H1 (cell line): Measurements from ENCODE around the gene PPP2R1A. TPM values are rescaled to one million over a fixed set of nuclear protein-coding genes. Genes with fewer than 3 reads are reported as not detected.

Experiments
- CTCF ChIA-PET: fragments of 300-600 bp; sonication (Branson Sonifier 250); formaldehyde crosslinking; loops from one replicate; lab custom pipeline; 2021; ENCODE audit not compliant: partially characterized antibody; lab: Charles Lee
- POLR2A ChIA-PET: fragments of 300-600 bp; sonication (Branson Sonifier 250); formaldehyde crosslinking; loops from one replicate; lab custom pipeline; 2021; ENCODE audit warnings: inconsistent platforms; ENCODE audit not compliant: partially characterized antibody; lab: Charles Lee
- DNase-seq, 2 experiments: peaks; one replicate each; pipeline versions ENCODE4 v3.0.0 to v3.0.0-alpha.2; 2010 to 2022; ENCODE audit warnings: low spot score in 2 of 2, low read depth in 1 of 2, mixed read lengths in 1 of 2
- FAIRE-seq: peaks from 2 replicates; lab custom pipeline; 2011; peaks lifted over from hg19 to GRCh38; lab: Jason Lieb, UNC
- H2AFZ ChIP-seq: 2 replicates; pipeline ENCODE4 v1.8.1; 2012; ENCODE audit warnings: low read length, inconsistent platforms
- H2AK5ac ChIP-seq: 2 replicates; pipeline ENCODE4 v1.6.1; 2013; ENCODE audit warnings: low read depth, low read length
- H2BK120ac ChIP-seq: replicated peaks from 2 replicates; pipeline ENCODE3; 2013; ENCODE audit warnings: low read depth, low read length, inconsistent platforms
- H2BK12ac ChIP-seq: 2 replicates; pipeline ENCODE4 v1.6.1; 2013; ENCODE audit warnings: low read depth, low read length
- H2BK15ac ChIP-seq: 2 replicates; pipeline ENCODE4 v1.6.1; 2013; ENCODE audit warnings: low read length
- H2BK20ac ChIP-seq: 2 replicates; pipeline ENCODE4 v1.6.1; 2013; ENCODE audit warnings: low read length
- H2BK5ac ChIP-seq: 2 replicates; pipeline ENCODE4 v1.6.1; 2013; ENCODE audit warnings: low read depth, low read length
- H3K14ac ChIP-seq: 2 replicates; pipeline ENCODE4 v1.6.1; 2013; ENCODE audit warnings: inconsistent platforms; ENCODE audit not compliant: insufficient read length
- H3K18ac ChIP-seq: 2 replicates; pipeline ENCODE4 v1.6.1; 2013; ENCODE audit warnings: low read length; ENCODE audit errors: extremely low read depth
- H3K23ac ChIP-seq: 2 replicates; pipeline ENCODE4 v1.6.1; 2013; ENCODE audit warnings: inconsistent platforms; ENCODE audit not compliant: insufficient read length
- H3K23me2 ChIP-seq: 2 replicates; pipeline ENCODE4 v1.6.1; 2013; ENCODE audit warnings: low read depth, low read length
- H3K27ac ChIP-seq: 2 replicates; pipeline ENCODE4 v1.6.1; 2011; ENCODE audit warnings: low read depth, low read length, inconsistent platforms
- H3K27me3 ChIP-seq, 4 experiments: replicated peaks in 1 of 4; 1 replicate in 1 of 4; 2 replicates in 3 of 4; pipeline versions ENCODE4 v1.6.1 to v1.8.1; 2011 to 2013; ENCODE audit warnings: low read length in 3 of 4, mild to moderate bottlenecking in 3 of 4, inconsistent platforms in 2 of 4, mixed read lengths in 2 of 4, moderate library complexity in 1 of 4; ENCODE audit not compliant: control insufficient read depth in 3 of 4, insufficient read depth in 3 of 4; ENCODE audit errors: extremely low read depth in 1 of 4
- H3K36me3 ChIP-seq, 4 experiments: 2 replicates each; pipeline versions ENCODE4 v1.6.1 to v1.8.1; 2011 to 2013; ENCODE audit warnings: mild to moderate bottlenecking in 4 of 4, low read length in 3 of 4, moderate library complexity in 2 of 4, control low read depth in 1 of 4, inconsistent platforms in 1 of 4; ENCODE audit not compliant: insufficient read depth in 4 of 4, control insufficient read depth in 2 of 4
- H3K4ac ChIP-seq: replicated peaks from 2 replicates; pipeline ENCODE3; 2013; ENCODE audit warnings: low read length, low read depth, mixed read lengths, inconsistent platforms; ENCODE audit not compliant: insufficient read length
- H3K4me1 ChIP-seq, 4 experiments: replicated peaks in 1 of 4; 1 replicate in 1 of 4; 2 replicates in 3 of 4; pipeline versions ENCODE4 v1.6.1 to v1.8.1; 2011 to 2013; ENCODE audit warnings: low read length in 3 of 4, inconsistent platforms in 2 of 4, mixed read lengths in 1 of 4; ENCODE audit not compliant: insufficient read depth in 4 of 4, control insufficient read depth in 3 of 4
- H3K4me2 ChIP-seq, 2 experiments: 2 replicates each; pipeline versions ENCODE4 v1.6.1 to v1.8.1; 2011 to 2013; ENCODE audit warnings: low read depth in 2 of 2, low read length in 2 of 2, control low read depth in 1 of 2, inconsistent platforms in 1 of 2, mild to moderate bottlenecking in 1 of 2; ENCODE audit not compliant: insufficient read depth in 1 of 2
- H3K4me3 ChIP-seq, 4 experiments: fragments of 200-600, 300-600 bp in 1 of 4; sonication (generic), shearing (Covaris generic), sonication (Bioruptor Twin) in 1 of 4; 2 replicates each; pipeline versions ENCODE4 v1.5.1 to v1.8.1; 2011 to 2016; ENCODE audit warnings: low read length in 4 of 4, low read depth in 3 of 4, control low read depth in 2 of 4, inconsistent platforms in 2 of 4, mild to moderate bottlenecking in 2 of 4, mixed read lengths in 1 of 4, moderate library complexity in 1 of 4; ENCODE audit not compliant: insufficient read depth in 2 of 4; ENCODE audit errors: extremely low read depth in 1 of 4
- H3K56ac ChIP-seq: replicated peaks from 2 replicates; pipeline ENCODE3; 2013; ENCODE audit warnings: low read depth, mild to moderate bottlenecking, mixed read lengths, low read length, inconsistent platforms; ENCODE audit not compliant: insufficient read length
- H3K79me1 ChIP-seq: 2 replicates; pipeline ENCODE4 v1.6.1; 2013; ENCODE audit warnings: low read depth, low read length, control low read depth
- H3K79me2 ChIP-seq, 2 experiments: 2 replicates each; pipeline versions ENCODE4 v1.6.1 to v1.8.1; 2012 to 2013; ENCODE audit warnings: low read length in 2 of 2, mild to moderate bottlenecking in 2 of 2, inconsistent platforms in 1 of 2; ENCODE audit not compliant: insufficient read depth in 2 of 2, control insufficient read depth in 1 of 2
- H3K9ac ChIP-seq, 4 experiments: replicated peaks in 1 of 4; 1 replicate in 1 of 4; 2 replicates in 3 of 4; pipeline versions ENCODE4 v1.6.1 to v1.8.1; 2011 to 2013; ENCODE audit warnings: low read depth in 3 of 4, low read length in 3 of 4, control low read depth in 2 of 4, mild to moderate bottlenecking in 2 of 4, moderate library complexity in 2 of 4, inconsistent platforms in 1 of 4; ENCODE audit errors: extremely low read depth in 1 of 4
- H3K9me3 ChIP-seq, 2 experiments: 2 replicates each; pipeline versions ENCODE4 v1.6.1 to v1.8.1; 2012 to 2013; ENCODE audit warnings: mild to moderate bottlenecking in 2 of 2, moderate library complexity in 2 of 2, control low read depth in 1 of 2, inconsistent platforms in 1 of 2, low read depth in 1 of 2, low read length in 1 of 2, mixed read lengths in 1 of 2; ENCODE audit not compliant: insufficient read depth in 2 of 2
- H4K20me1 ChIP-seq, 2 experiments: replicated peaks in 1 of 2; 2 replicates each; pipeline versions ENCODE3 to v1.8.1; 2011 to 2013; ENCODE audit warnings: inconsistent platforms in 2 of 2, low read length in 2 of 2, mild to moderate bottlenecking in 1 of 2; ENCODE audit not compliant: insufficient read depth in 2 of 2, control insufficient read depth in 1 of 2
- H4K5ac ChIP-seq: 2 replicates; pipeline ENCODE4 v1.6.1; 2013; ENCODE audit warnings: low read length, low read depth, mixed read lengths, inconsistent platforms; ENCODE audit not compliant: insufficient read length
- H4K8ac ChIP-seq: 2 replicates; pipeline ENCODE4 v1.8.0; 2013; ENCODE audit warnings: mild to moderate bottlenecking, moderate library complexity, low read length, inconsistent platforms; ENCODE audit not compliant: insufficient read depth; ENCODE audit errors: extremely low read depth
- H4K91ac ChIP-seq: replicated peaks from 2 replicates; pipeline ENCODE3; 2013; ENCODE audit warnings: low read length, mixed read lengths, inconsistent platforms; ENCODE audit not compliant: insufficient read length
- GABPA ChIP-seq: IDR thresholded peaks from 2 replicates; pipeline ENCODE4 v1.6.1; 2011; ENCODE audit warnings: mild to moderate bottlenecking, low read length, moderate library complexity, borderline replicate concordance; ENCODE audit not compliant: insufficient read depth
- whole genome bisulfite sequencing, 2 experiments: shearing (Covaris generic) in 1 of 2; methylation state at CpG; one replicate each; pipeline versions ENCODE4 v1.1.6 to v1.1.7; 2013 to 2015; ENCODE audit warnings: low lambda C conversion rate in 2 of 2, mixed read lengths in 2 of 2, inconsistent platforms in 1 of 2, low coverage in 1 of 2, missing lambda C conversion rate in 1 of 2; ENCODE audit not compliant: insufficient replicate concordance in 2 of 2, insufficient coverage in 1 of 2, insufficient read length in 1 of 2; ENCODE audit errors: extremely low coverage in 1 of 2, missing lambda C conversion rate in 1 of 2; 5-methylcytosine and 5-hydroxymethylcytosine counted together
- polyA plus RNA-seq, 7 experiments: library from polyadenylated mRNA; depleted of rRNA in 3 of 7; stranded (reverse) in 5 of 7; unstranded in 2 of 7; fragments of >200 nt in 5 of 7; fragments of 200-250 nt in 2 of 7; gene quantifications; 1 replicate in 5 of 7; 2 replicates in 1 of 7; 4 replicates in 1 of 7; pipeline versions ENCODE4 v1.2.1 to v1.2.3, GENCODE V29; 2011 to 2013; ENCODE audit warnings: missing spikeins in 2 of 7, mixed read lengths in 2 of 7
- total RNA-seq: library from RNA; stranded (reverse); fragmentation: NEBNext Ultra II Directional; extraction: Animal tissue kit (Norgen Biotek cat#: 25700); gene quantifications from 2 replicates; pipeline ENCODE4 v1.2.1, GENCODE V29; 2021

Gene PPP2R1A
- total and polyA plus RNA-seq, 2 of the 8 experiments (the other 6 are each of a cell fraction or from before 2014, with no cell fraction given), result 380 to 382 TPM

GRCh38 chr19:52197964-52198363 is 8.1 kb downstream of the PPP2R1A start:
- no peak overlapping the region for H2BK12ac ChIP-seq
- H2BK15ac ChIP-seq, result no peak overlapping the region
- TF ChIP-seq GABPA, result no peak
- DNase-seq, result no peak
- peaks cover 12 to 94% of the 10 kb centered on the region in 2 experiments for H3K79me2 ChIP-seq
- no peak overlapping the region for H2BK120ac ChIP-seq
- peaks cover 21% of the 10 kb centered on the region for H3K79me1 ChIP-seq
- ChIA-PET POLR2A (interaction anchor here (1.1 to 3.3 kb wide), 8 partner anchors 9 to 298 kb away, joined by 3 to 14 read pairs (median 6); partner anchors contain the start of genes PPP2R1A and ZNF616), CTCF (interaction anchor here (1.1 kb wide), 1 partner anchor 10 kb away, joined by 3 read pairs; no protein-coding TSS in a partner anchor)
- H3K14ac ChIP-seq, result no peak overlapping the region
- no peak overlapping the region for H4K8ac ChIP-seq
- H3K18ac ChIP-seq, result no peak overlapping the region
- H3K27ac ChIP-seq, result no peak overlapping the region
- H4K91ac ChIP-seq, result no peak overlapping the region
- WGBS, 2 experiments, result 87% methylated on average over 3 of the region's 3 CpGs; no CpG with 5 or more reads in 1 of the 2 experiments
- H4K20me1 ChIP-seq, result peaks cover 27% of the 10 kb centered on the region in 2 experiments
- no peak overlapping the region for H2BK20ac ChIP-seq
- no peak overlapping the region for H3K4ac ChIP-seq
- H2AK5ac ChIP-seq, result no peak overlapping the region
- H3K4me3 ChIP-seq, result no peak overlapping the region
- H3K9ac ChIP-seq, result no peak overlapping the region
- H3K23ac ChIP-seq, result no peak overlapping the region
- no peaks in the 10 kb centered on the region for H3K4me1 ChIP-seq
- H3K36me3 ChIP-seq, result peaks cover 8 to 55% (median 44%) of the 10 kb centered on the region in 4 experiments; a peak in 7 of 8 replicates
- FAIRE-seq, result no peak
- no peak overlapping the region for H3K4me2 ChIP-seq
- H2BK5ac ChIP-seq, result no peak overlapping the region
- no peak overlapping the region for H2AFZ ChIP-seq
- H3K56ac ChIP-seq, result no peak overlapping the region
- H3K27me3 ChIP-seq, result no peaks in the 10 kb centered on the region
- H3K23me2 ChIP-seq, result no peaks in the 10 kb centered on the region
- no peaks in the 10 kb centered on the region for H3K9me3 ChIP-seq
- no peak overlapping the region for H4K5ac ChIP-seq
